Upper lobe of left lung (tissue), 4 donors: ENCODE results near the gene SIGLEC9.

Experiments used
- CTCF ChIP-seq, 6 experiments: fragments of 450-650 bp in 4 of 6; fragments of 200-600 bp in 2 of 6; sonication (generic) in 2 of 6; IDR thresholded peaks; one replicate each; pipeline ENCODE4 v1.5.1; 2016 to 2019; ENCODE audit warnings: antibody characterized with exemption in 6 of 6
- POLR2AphosphoS5 ChIP-seq, 2 donors: sonication (generic); formaldehyde crosslinking; IDR thresholded peaks; one replicate each; pipeline ENCODE4 v1.5.1; 2017; ENCODE audit warnings: antibody characterized with exemption in 2 of 2

- no peak for TF ChIP-seq CTCF (IDR thresholded peaks at IDR 0.05)
- TF ChIP-seq POLR2AphosphoS5 (IDR thresholded peaks at IDR 0.05): no peak
These were observed 33.6 kb upstream of the SIGLEC9 start for GRCh38 chr19:51091126-51091525.
